ENCODE measurements around the gene RBM39. TPM values are rescaled to one million over a fixed set of nuclear protein-coding genes. Genes with fewer than 3 reads are reported as not detected.

Gene RBM39
- total and polyA plus RNA-seq, 2 of the 13 experiments (the other 11 are each of a cell fraction or from before 2014, with no cell fraction given) = 788 to 920 TPM

DNA sequence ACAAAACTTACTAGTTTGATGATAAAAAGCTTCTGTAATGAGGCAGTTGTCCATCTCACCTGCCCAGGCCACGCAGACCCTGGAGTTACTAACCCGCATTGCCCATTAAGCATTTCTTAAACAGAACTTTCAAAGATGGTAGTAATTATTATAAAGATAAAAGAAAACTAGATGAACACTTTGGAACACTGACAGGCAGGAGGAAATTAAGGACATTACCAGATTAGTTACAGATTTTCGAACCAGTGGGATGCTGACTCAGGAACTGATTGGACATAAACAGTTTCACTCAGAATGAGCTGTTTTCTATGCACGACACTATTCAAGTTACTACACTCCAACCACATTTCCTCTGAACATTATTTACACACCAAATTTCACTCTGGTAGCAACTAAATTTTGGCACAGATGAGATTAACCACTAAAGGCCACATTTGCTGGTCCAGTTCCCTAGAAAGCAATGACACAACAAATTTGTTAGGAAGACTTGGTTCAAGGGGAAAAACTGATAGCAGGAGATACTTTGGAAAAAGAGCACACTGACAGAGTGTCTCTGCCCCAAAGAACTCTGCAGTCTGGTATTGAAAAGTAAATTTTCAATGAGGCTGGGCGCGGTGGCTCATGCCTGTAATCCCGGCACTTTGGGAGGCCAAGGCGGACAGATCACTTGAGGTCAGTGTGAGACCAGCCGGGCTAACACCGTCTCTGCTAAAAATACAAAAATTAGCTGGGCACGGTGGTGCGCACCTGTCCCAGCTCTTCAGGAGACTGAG is 39.8 kb downstream of the RBM39 start (continued):
- TF ChIP-seq SALL2 (CRISPR knock-in tag; IDR thresholded peaks at IDR 0.05) (peak; percentile 14; the same call in 1 of the 2 replicates), KAT2B (IDR thresholded peaks at IDR 0.05; ENCODE audit: borderline replicate concordance, low read depth, low read length) (no peak), U2AF2 (IDR thresholded peaks at IDR 0.05; ENCODE audit: low read depth, low read length) (0 out of 2 replicates have a peak, but pooled peaks have one; percentile 61), ZNF879 (CRISPR knock-in tag; IDR thresholded peaks at IDR 0.05) (no peak), ONECUT2 (CRISPR knock-in tag; IDR thresholded peaks at IDR 0.05) (no peak), GTF2F1 (IDR thresholded peaks at IDR 0.05; ENCODE audit: low read length) (no peak), AGO1 (IDR thresholded peaks at IDR 0.05; ENCODE audit: low read depth, low read length, poor library complexity, severe bottlenecking) (peak; percentile 10), ZNF333 (CRISPR knock-in tag; IDR thresholded peaks at IDR 0.05; ENCODE audit: borderline replicate concordance) (no peak), HOXA7 (CRISPR knock-in tag; IDR thresholded peaks at IDR 0.05) (no peak), MATR3 (CRISPR knock-in tag; IDR thresholded peaks at IDR 0.05) (no peak), ARNT (IDR thresholded peaks at IDR 0.05) (no peak), FOXM1 (CRISPR knock-in tag; IDR thresholded peaks at IDR 0.05) (no peak), PCBP1 (IDR thresholded peaks at IDR 0.05; ENCODE audit: borderline replicate concordance, low read depth, low read length) (no peak), HNRNPK (IDR thresholded peaks at IDR 0.05; ENCODE audit: low read depth, low read length, poor library complexity, severe bottlenecking) (no peak), POLR2A (IDR thresholded peaks at IDR 0.05; ENCODE audit: insufficient read depth in 1 of 2, low read depth in 2 of 2, low read length in 2 of 2) (peak in 1 of 2 experiments; percentile 57), RELA (CRISPR knock-in tag; IDR thresholded peaks at IDR 0.05) (no peak), ZNF136 (CRISPR knock-in tag; IDR thresholded peaks at IDR 0.05; ENCODE audit: low read depth) (no peak)
- TF ChIP-seq, protein P1, sequence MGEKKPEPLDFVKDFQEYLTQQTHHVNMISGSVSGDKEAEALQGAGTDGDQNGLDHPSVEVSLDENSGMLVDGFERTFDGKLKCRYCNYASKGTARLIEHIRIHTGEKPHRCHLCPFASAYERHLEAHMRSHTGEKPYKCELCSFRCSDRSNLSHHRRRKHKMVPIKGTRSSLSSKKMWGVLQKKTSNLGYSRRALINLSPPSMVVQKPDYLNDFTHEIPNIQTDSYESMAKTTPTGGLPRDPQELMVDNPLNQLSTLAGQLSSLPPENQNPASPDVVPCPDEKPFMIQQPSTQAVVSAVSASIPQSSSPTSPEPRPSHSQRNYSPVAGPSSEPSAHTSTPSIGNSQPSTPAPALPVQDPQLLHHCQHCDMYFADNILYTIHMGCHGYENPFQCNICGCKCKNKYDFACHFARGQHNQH (CRISPR knock-in tag; IDR thresholded peaks at IDR 0.05) = peak; percentile 63; the same call in 1 of the 2 replicates
- TF ChIP-seq, protein P2, sequence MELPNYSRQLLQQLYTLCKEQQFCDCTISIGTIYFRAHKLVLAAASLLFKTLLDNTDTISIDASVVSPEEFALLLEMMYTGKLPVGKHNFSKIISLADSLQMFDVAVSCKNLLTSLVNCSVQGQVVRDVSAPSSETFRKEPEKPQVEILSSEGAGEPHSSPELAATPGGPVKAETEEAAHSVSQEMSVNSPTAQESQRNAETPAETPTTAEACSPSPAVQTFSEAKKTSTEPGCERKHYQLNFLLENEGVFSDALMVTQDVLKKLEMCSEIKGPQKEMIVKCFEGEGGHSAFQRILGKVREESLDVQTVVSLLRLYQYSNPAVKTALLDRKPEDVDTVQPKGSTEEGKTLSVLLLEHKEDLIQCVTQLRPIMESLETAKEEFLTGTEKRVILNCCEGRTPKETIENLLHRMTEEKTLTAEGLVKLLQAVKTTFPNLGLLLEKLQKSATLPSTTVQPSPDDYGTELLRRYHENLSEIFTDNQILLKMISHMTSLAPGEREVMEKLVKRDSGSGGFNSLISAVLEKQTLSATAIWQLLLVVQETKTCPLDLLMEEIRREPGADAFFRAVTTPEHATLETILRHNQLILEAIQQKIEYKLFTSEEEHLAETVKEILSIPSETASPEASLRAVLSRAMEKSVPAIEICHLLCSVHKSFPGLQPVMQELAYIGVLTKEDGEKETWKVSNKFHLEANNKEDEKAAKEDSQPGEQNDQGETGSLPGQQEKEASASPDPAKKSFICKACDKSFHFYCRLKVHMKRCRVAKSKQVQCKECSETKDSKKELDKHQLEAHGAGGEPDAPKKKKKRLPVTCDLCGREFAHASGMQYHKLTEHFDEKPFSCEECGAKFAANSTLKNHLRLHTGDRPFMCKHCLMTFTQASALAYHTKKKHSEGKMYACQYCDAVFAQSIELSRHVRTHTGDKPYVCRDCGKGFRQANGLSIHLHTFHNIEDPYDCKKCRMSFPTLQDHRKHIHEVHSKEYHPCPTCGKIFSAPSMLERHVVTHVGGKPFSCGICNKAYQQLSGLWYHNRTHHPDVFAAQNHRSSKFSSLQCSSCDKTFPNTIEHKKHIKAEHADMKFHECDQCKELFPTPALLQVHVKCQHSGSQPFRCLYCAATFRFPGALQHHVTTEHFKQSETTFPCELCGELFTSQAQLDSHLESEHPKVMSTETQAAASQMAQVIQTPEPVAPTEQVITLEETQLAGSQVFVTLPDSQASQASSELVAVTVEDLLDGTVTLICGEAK (IDR thresholded peaks at IDR 0.05) = no peak
- TF ChIP-seq, protein P2 (CRISPR knock-in tag; IDR thresholded peaks at IDR 0.05) = no peak
- TF ChIP-seq, protein P3, sequence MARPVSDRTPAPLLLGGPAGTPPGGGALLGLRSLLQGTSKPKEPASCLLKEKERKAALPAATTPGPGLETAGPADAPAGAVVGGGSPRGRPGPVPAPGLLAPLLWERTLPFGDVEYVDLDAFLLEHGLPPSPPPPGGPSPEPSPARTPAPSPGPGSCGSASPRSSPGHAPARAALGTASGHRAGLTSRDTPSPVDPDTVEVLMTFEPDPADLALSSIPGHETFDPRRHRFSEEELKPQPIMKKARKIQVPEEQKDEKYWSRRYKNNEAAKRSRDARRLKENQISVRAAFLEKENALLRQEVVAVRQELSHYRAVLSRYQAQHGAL (CRISPR knock-in tag; IDR thresholded peaks at IDR 0.05; ENCODE audit: not compliant biosample characterization) = no peak
